Bronchial epithelial cell (primary cell): ENCODE data around the gene DNAH14. TPM values are rescaled to one million over a fixed set of nuclear protein-coding genes. Genes with fewer than 3 reads are reported as not detected.
"Not testable (repeated sequence)": the region's sequence is repeated elsewhere in the genome, so short reads cannot be mapped to it uniquely, and the experiment has no call there.

Source experiments
- DNase-seq: peaks from one replicate; pipeline ENCODE4 v3.0.0-alpha.2; 2010; ENCODE audit warnings: low read depth
- FAIRE-seq: peaks from 2 replicates; lab custom pipeline; 2011; peaks lifted over from hg19 to GRCh38; lab: Jason Lieb, UNC
- H3K27me3 ChIP-seq: 2 replicates; pipeline ENCODE4 v1.5.1; 2011; ENCODE audit warnings: low read length; ENCODE audit not compliant: control insufficient read depth, insufficient read depth
- H3K36me3 ChIP-seq: 2 replicates; pipeline ENCODE4 v1.5.1; 2011; ENCODE audit warnings: low read length; ENCODE audit not compliant: control insufficient read depth, insufficient read depth
- H3K4me3 ChIP-seq: 2 replicates; pipeline ENCODE4 v1.5.1; 2011; ENCODE audit warnings: mild to moderate bottlenecking, low read depth, low read length, control low read depth
- CTCF ChIP-seq: IDR thresholded peaks from 2 replicates; pipeline ENCODE4 v1.5.1; 2011; ENCODE audit warnings: mild to moderate bottlenecking, moderate library complexity, low read length, control low read depth, inconsistent platforms; ENCODE audit not compliant: insufficient read depth, severe bottlenecking
- total RNA-seq: library from RNA; depleted of rRNA; stranded (reverse); fragments of >200 nt; gene quantifications from 2 replicates; pipeline ENCODE4 v1.2.1, GENCODE V29; 2014

The DNAH14 gene
- total RNA-seq, 1 donor from 2014 or later: 10.5 TPM

GRCh38 chr1:224959115-224959514 is 29.6 kb downstream of the DNAH14 start:
- H3K4me3 ChIP-seq: no peak overlapping the region
- FAIRE-seq (no peak), DNase-seq (no peak)
- H3K27me3 ChIP-seq: no peaks in the 10 kb centered on the region
- no peaks in the 10 kb centered on the region for H3K36me3 ChIP-seq
- TF ChIP-seq CTCF: no peak

DNA sequence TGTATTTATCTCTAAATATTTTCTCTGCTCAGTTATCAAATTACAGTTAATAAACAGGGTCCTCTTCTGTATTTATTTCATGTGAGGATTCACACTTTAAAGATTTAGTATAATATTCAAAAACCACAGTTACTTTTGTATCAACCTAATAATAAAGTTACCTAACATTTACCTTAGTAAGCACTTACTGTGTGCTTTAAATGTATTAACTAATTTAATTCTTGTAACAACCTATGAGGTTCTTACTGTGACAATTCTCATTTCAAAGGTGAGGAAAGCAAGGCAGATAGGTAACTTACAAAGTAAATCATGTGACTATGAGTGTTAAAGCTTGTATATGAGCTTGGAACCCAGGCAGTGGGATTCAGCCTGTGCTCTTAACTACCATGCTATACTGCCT is 30.2 kb downstream of the DNAH14 start:
- H3K4me3 ChIP-seq: no peak overlapping the region
- FAIRE-seq: no peak
- no peak for TF ChIP-seq CTCF
- no peaks in the 10 kb centered on the region for H3K27me3 ChIP-seq
- no peak for DNase-seq
- no peaks in the 10 kb centered on the region for H3K36me3 ChIP-seq

DNA sequence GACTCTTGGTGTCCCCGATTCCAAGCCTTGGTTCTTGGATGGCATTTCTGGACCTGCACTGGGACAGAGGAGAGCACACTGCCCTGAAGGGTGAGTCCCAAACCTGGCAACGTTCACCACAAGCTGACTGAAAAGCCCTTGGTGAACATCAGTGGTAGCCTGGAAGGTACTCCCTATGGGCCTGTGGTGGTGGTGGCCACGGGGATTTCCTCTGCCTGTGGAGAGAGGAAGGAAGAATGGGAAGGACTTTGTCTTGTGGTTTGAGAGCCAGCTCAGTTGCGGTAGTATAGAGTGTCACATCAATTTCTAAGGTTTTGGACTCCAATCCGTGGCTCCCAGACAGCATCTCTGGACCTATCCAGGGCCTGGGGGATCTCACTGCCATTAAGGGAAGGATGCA is 50.7 kb downstream of the DNAH14 start:
- H3K27me3 ChIP-seq: no peaks in the 10 kb centered on the region
- no peak overlapping the region for H3K4me3 ChIP-seq
- FAIRE-seq (no peak), DNase-seq (no peak)
- TF ChIP-seq CTCF: no peak
- no peaks in the 10 kb centered on the region for H3K36me3 ChIP-seq

GRCh38 chr1:224981922-224982354 is 52.5 kb downstream of the DNAH14 start:
- not testable (repeated sequence) for FAIRE-seq

DNA sequence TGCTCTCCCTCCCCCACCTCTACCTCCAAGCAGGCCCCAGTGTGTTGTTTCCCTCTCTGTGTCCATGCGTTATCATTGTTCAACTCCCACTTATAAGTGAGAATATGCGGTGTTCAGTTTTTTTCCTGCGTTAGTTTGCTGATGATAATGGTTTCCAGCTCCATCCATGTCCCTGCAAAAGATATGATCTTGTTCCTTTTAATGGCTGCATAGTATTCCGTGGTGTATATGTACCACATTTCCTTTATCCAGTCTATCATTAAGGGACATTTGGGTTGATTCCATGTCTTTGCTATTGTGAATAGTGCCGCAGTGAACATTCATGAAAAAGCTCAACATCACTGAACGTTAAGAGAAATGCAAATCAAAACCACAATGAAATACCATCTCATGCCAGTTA is 58.6 kb downstream of the DNAH14 start:
- no peaks in the 10 kb centered on the region for H3K27me3 ChIP-seq
- H3K4me3 ChIP-seq: no peak overlapping the region
- FAIRE-seq (no peak), DNase-seq (no peak)
- H3K36me3 ChIP-seq: no peaks in the 10 kb centered on the region
- TF ChIP-seq CTCF: no peak

More at GRCh38 chr1:224981922-224982354, 52.5 kb downstream of the DNAH14 start:
- H3K27me3 ChIP-seq, DNase-seq, H3K4me3 ChIP-seq, H3K36me3 ChIP-seq: not testable (repeated sequence)

DNA sequence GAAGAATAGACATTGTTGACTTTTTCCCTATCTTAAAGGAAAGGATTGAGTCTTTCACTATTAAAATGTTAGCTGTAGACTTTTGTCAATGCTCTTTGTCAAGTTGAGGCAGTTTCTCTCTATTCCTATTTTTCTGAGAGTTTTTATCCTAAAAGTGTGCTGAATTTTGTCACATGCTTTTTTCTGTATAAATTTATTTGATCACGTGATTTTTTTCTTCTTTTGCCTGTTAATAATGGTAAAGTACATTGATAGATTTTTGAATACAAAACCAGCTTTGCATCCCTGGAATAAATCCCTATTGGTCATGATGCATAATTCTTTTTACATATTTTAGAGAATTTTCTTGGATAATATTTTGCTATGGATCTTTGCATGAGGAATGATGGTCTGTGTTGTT is 60.1 kb downstream of the DNAH14 start:
- DNase-seq: no peak
- FAIRE-seq: no peak
- no peak for TF ChIP-seq CTCF
- Histone ChIP-seq H3K27me3 (no peaks in the 10 kb centered on the region), H3K36me3 (no peaks in the 10 kb centered on the region), H3K4me3 (no peak overlapping the region)

GRCh38 chr1:224991550-224991949 is 62.1 kb downstream of the DNAH14 start:
- not testable (repeated sequence) for DNase-seq, H3K4me3 ChIP-seq, FAIRE-seq, H3K36me3 ChIP-seq, H3K27me3 ChIP-seq
